PC-3 (cell line): ENCODE measurements around the gene LRRC70.

ENCODE experiments used
- CTCF ChIP-seq: fragments of 300-600 bp; sonication (generic); conservative IDR thresholded peaks from 2 replicates; pipeline ENCODE4 v1.5.1; 2017; ENCODE audit warnings: antibody characterized with exemption, low read depth, mild to moderate bottlenecking, low read length
- EZH2 ChIP-seq: fragments of 300-600 bp; sonication (generic); IDR thresholded peaks from one replicate; pipeline ENCODE4 v1.6.1; 2017; ENCODE audit warnings: antibody characterized with exemption, mild to moderate bottlenecking, low read length; ENCODE audit not compliant: unreplicated experiment

- TF ChIP-seq EZH2 (no peak), CTCF (no peak)
These were observed 1.1 kb downstream of the LRRC70 start for GRCh38 chr5:62579761-62580160.
